ENCODE measurements around the gene STH. TPM values are rescaled to one million over a fixed set of nuclear protein-coding genes. Genes with fewer than 3 reads are reported as not detected.

The STH gene
- total and polyA plus RNA-seq, 2 of the 4 experiments (the other 2 are of a cell fraction): not detected

GRCh38 chr17:45992175-45992574 lies 6.9 kb upstream of the STH start:
- 52% methylated on average over 3 of the region's 6 CpGs; no CpG with 5 or more reads in 1 of the 2 experiments for WGBS, 2 experiments (ENCODE audit: extremely low coverage in 2 of 2, insufficient read length in 1 of 2)
- Histone ChIP-seq H3K27ac (ENCODE audit: insufficient read depth, low read length) (no peak overlapping the region), H3K36me3 (ENCODE audit: control insufficient read depth, insufficient read depth, low read length) (no peaks in the 10 kb centered on the region), H2BK120ac (ENCODE audit: low read depth, low read length) (no peak overlapping the region), H4K20me1 (ENCODE audit: insufficient read depth, low read length) (no peaks in the 10 kb centered on the region; the same call in 1 of the 2 replicates), H4K5ac (ENCODE audit: low read depth, low read length) (no peak overlapping the region), H2AFZ (replicated peaks; ENCODE audit: low read length, poor library complexity) (peak overlapping the region; percentile 21), H3K56ac (ENCODE audit: extremely low read depth, insufficient read depth, low read length) (no peak overlapping the region), H3K79me1 (ENCODE audit: low read depth in 1 of 2, low read length in 2 of 2) (no peaks in the 10 kb centered on the region), H3K14ac (replicated peaks; ENCODE audit: low read depth, low read length) (no peak overlapping the region), H3K4me3 (ENCODE audit: insufficient read depth, low read depth, low read length) (no peak overlapping the region), H4K8ac (ENCODE audit: low read depth in 2 of 2, low read length in 2 of 2) (no peak overlapping the region), H3K27me3 (ENCODE audit: control insufficient read depth, insufficient read depth, low read length) (peaks cover 18% of the 10 kb centered on the region), H3K18ac (ENCODE audit: low read depth, low read length) (no peak overlapping the region), H3K9me1 (ENCODE audit: insufficient read depth, low read length) (peaks cover 3% of the 10 kb centered on the region; the same call in 1 of the 2 replicates), H3K23ac (ENCODE audit: low read depth, low read length) (no peak overlapping the region), H4K91ac (ENCODE audit: insufficient read depth, low read depth, low read length) (no peak overlapping the region), H3K4me1 (ENCODE audit: control insufficient read depth, insufficient read depth, low read length) (no peaks in the 10 kb centered on the region), H2BK15ac (ENCODE audit: low read depth, low read length) (no peak overlapping the region), H3K4me2 (ENCODE audit: low read depth, low read length) (no peak overlapping the region), H3K9ac (ENCODE audit: low read depth, low read length) (no peak overlapping the region), H3K4ac (ENCODE audit: low read depth, low read length) (no peak overlapping the region), H2BK5ac (ENCODE audit: low read depth, low read length, poor library complexity, severe bottlenecking) (no peak overlapping the region), H3K9me3 (ENCODE audit: control insufficient read depth, insufficient read depth, low read length) (peaks cover 2% of the 10 kb centered on the region; the same call in 1 of the 2 replicates), H2AK9ac (replicated peaks; ENCODE audit: low read depth, low read length, poor library complexity) (no peak overlapping the region), H2AK5ac (ENCODE audit: low read depth, low read length) (no peak overlapping the region), H2BK20ac (ENCODE audit: low read depth, low read length) (no peak overlapping the region)
- POLR2A ChIA-PET (ENCODE audit: unreplicated experiment): no interaction called here
- intact Hi-C loops (cut with micrococcal nuclease) (no loop called here), in situ Hi-C loops (cut with MboI; ENCODE audit: low sequenced_read_pairs) (no loop called here), dilution Hi-C loops (cut with HindIII; ENCODE audit: low sequenced_read_pairs, unreplicated experiment) (no loop called here)
- BruUV-seq (replicated peaks): no TSS peak
- DNase-seq (peak; percentile 7), ATAC-seq (ENCODE audit: low read depth) (no peak; the same call in 1 of the 2 replicates)
- TF ChIP-seq CEBPB (IDR thresholded peaks at IDR 0.05; ENCODE audit: low read depth, low read length): no peak
- no peak for TF ChIP-seq RAD21 (IDR thresholded peaks at IDR 0.05; ENCODE audit: low read length)
- no peak for TF ChIP-seq SMC3 (IDR thresholded peaks at IDR 0.05; ENCODE audit: low read depth, low read length)
- no peak for TF ChIP-seq MXI1 (IDR thresholded peaks at IDR 0.05; ENCODE audit: borderline replicate concordance, low read depth, low read length)
- CTCF ChIA-PET: interaction anchor here (0.7 kb wide), 1 partner anchor 180 kb away, joined by 3 read pairs; no protein-coding TSS in a partner anchor

All from IMR-90 (cell line).